HepG2 (cell line): ENCODE data around the gene PLA2G4C.

Source experiments
- CTCF ChIP-seq: sonication (generic); formaldehyde crosslinking; IDR thresholded peaks from 2 replicates; pipeline ENCODE4 v1.5.0; 2020; ENCODE audit warnings: mild to moderate bottlenecking, missing genetic modification reagents, moderate library complexity
- HOXA7 ChIP-seq: sonication (generic); formaldehyde crosslinking; IDR thresholded peaks from 2 replicates; pipeline ENCODE4 v1.8.1; 2022; ENCODE audit warnings: mild to moderate bottlenecking, missing genetic modification reagents, moderate library complexity
- KAT8 ChIP-seq: IDR thresholded peaks from 2 replicates; pipeline ENCODE4 v1.6.1; 2016; ENCODE audit warnings: missing genetic modification reagents, missing compliant biosample characterization
- NR3C1 ChIP-seq: sonication (generic); formaldehyde crosslinking; IDR thresholded peaks from 2 replicates; pipeline ENCODE4 v1.4.0; 2020; ENCODE audit warnings: missing genetic modification reagents
- PTBP1 ChIP-seq: fragments of 200-400 bp; formaldehyde crosslinking; IDR thresholded peaks from 2 replicates; pipeline ENCODE4 v1.6.1; 2018; ENCODE audit warnings: low read length, low read depth; ENCODE audit not compliant: poor library complexity, severe bottlenecking
- YY1 ChIP-seq: IDR thresholded peaks from 2 replicates; pipeline ENCODE4 v1.6.1; 2011; ENCODE audit warnings: low read length, low read depth, moderate library complexity, mild to moderate bottlenecking; ENCODE audit not compliant: insufficient read depth, insufficient replicate concordance
- ZKSCAN1 ChIP-seq: fragments of 150-350 bp; IDR thresholded peaks from 2 replicates; pipeline ENCODE4 v1.6.1; 2014; ENCODE audit warnings: low read length
- ZNF138 ChIP-seq: sonication (generic); formaldehyde crosslinking; IDR thresholded peaks from 2 replicates; pipeline ENCODE4 v1.5.0; 2020; ENCODE audit warnings: mild to moderate bottlenecking, low read depth, missing genetic modification reagents
- ZNF281 ChIP-seq: sonication (generic); formaldehyde crosslinking; IDR thresholded peaks from 2 replicates; pipeline ENCODE4 v1.4.0; 2020; ENCODE audit warnings: missing genetic modification reagents, borderline replicate concordance

GRCh38 chr19:48154003-48154402 is 43.4 kb upstream of the PLA2G4C start:
- TF ChIP-seq CTCF (CRISPR knock-in tag) (no peak), HOXA7 (no peak), NR3C1 (no peak), PTBP1 (no peak), ZKSCAN1 (no peak), YY1 (no peak), KAT8 (CRISPR knock-in tag) (no peak), ZNF138 (CRISPR knock-in tag) (no peak), ZNF281 (CRISPR knock-in tag) (no peak)
